ENCODE measurements around the gene TRIM17.

TRIM17 gene

DNA sequence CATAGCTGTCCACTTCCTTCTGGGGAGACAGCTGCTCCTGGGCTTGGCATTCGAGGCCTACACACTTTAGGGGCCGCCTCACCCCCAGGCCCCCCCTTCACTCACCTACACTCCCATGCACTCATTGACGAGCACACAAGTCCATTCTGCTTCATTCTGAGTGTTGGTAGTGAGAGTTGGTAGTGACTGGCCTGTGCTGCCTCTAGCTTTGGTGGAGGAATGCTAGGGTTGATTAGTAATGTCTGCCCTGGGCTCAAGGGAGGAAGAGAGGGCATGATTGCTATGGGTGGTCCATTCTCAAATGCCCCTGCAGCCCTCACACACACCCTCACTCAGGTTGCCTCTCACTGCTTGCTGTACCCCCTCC lies 40.4 kb downstream of the TRIM17 start:
- H3K4me3 ChIP-seq (ENCODE audit: low read depth, low read length, poor library complexity, severe bottlenecking), result no peak overlapping the region
- H3K9me2 ChIP-seq (ENCODE audit: low read depth, low read length), result no peaks in the 10 kb centered on the region
- H3K27me3 ChIP-seq (ENCODE audit: insufficient read depth, low read length), result no peaks in the 10 kb centered on the region
- H3K36me3 ChIP-seq (ENCODE audit: insufficient read depth, low read length), result no peaks in the 10 kb centered on the region
- H3K9me3 ChIP-seq (ENCODE audit: low read length), result no peaks in the 10 kb centered on the region
- no peaks in the 10 kb centered on the region for H3K4me1 ChIP-seq (ENCODE audit: insufficient read depth, low read length, severe bottlenecking)
- TF ChIP-seq, protein P1, sequence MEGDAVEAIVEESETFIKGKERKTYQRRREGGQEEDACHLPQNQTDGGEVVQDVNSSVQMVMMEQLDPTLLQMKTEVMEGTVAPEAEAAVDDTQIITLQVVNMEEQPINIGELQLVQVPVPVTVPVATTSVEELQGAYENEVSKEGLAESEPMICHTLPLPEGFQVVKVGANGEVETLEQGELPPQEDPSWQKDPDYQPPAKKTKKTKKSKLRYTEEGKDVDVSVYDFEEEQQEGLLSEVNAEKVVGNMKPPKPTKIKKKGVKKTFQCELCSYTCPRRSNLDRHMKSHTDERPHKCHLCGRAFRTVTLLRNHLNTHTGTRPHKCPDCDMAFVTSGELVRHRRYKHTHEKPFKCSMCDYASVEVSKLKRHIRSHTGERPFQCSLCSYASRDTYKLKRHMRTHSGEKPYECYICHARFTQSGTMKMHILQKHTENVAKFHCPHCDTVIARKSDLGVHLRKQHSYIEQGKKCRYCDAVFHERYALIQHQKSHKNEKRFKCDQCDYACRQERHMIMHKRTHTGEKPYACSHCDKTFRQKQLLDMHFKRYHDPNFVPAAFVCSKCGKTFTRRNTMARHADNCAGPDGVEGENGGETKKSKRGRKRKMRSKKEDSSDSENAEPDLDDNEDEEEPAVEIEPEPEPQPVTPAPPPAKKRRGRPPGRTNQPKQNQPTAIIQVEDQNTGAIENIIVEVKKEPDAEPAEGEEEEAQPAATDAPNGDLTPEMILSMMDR (IDR thresholded peaks at IDR 0.05; ENCODE audit: low read length), result no peak
- TF ChIP-seq EZH2 (IDR thresholded peaks at IDR 0.05; ENCODE audit: borderline replicate concordance, low read length), result no peak
- H4K20me1 ChIP-seq (ENCODE audit: insufficient read depth, low read length), result no peaks in the 10 kb centered on the region
- no peak overlapping the region for H3K9ac ChIP-seq (ENCODE audit: low read length)
- no peak overlapping the region for H3K4me2 ChIP-seq (ENCODE audit: low read length)
- no peak overlapping the region for H3K27ac ChIP-seq (ENCODE audit: low read depth, low read length, poor library complexity, severe bottlenecking)
- no peak overlapping the region for H2AFZ ChIP-seq (ENCODE audit: low read length)
- no peaks in the 10 kb centered on the region for H3K79me2 ChIP-seq (ENCODE audit: insufficient read depth, low read length)
- no peaks in the 10 kb centered on the region for H3F3A ChIP-seq (ENCODE audit: insufficient read depth, low read length)

DNA sequence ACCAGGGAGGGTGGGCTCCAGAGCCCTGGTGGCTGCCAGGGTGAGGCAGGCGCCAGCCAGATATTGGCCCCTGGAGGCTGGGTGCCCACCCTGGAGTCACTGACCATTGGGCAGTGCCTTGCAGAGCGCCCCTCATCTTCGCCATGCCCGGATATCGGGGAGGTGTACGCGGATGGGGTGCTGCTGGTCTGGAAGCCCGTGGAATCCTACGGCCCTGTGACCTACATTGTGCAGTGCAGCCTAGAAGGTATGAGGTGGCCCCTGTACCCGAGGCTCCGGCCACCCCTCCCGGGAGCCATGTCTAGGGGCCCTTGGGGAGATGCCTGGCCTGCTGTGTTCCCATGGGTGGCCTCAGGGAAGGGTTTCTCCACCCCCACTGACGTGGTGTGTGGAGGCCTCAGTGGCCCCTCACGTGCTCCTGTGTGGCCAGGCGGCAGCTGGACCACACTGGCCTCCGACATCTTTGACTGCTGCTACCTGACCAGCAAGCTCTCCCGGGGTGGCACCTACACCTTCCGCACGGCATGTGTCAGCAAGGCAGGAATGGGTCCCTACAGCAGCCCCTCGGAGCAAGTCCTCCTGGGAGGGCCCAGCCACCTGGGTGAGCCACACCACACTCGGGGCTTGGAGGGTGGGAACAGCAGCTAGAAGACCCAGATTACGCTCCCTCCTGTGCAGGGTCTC lies 40.9 kb downstream of the TRIM17 start:
- TF ChIP-seq, protein P1 (IDR thresholded peaks at IDR 0.05; ENCODE audit: low read length), result no peak
- TF ChIP-seq EZH2 (IDR thresholded peaks at IDR 0.05; ENCODE audit: borderline replicate concordance, low read length), result no peak
- Histone ChIP-seq H3K9me3 (ENCODE audit: low read length) (no peaks in the 10 kb centered on the region), H3K9me2 (ENCODE audit: low read depth, low read length) (no peaks in the 10 kb centered on the region), H3K79me2 (ENCODE audit: insufficient read depth, low read length) (no peaks in the 10 kb centered on the region), H3F3A (ENCODE audit: insufficient read depth, low read length) (no peaks in the 10 kb centered on the region), H3K4me1 (ENCODE audit: insufficient read depth, low read length, severe bottlenecking) (no peaks in the 10 kb centered on the region), H3K36me3 (ENCODE audit: insufficient read depth, low read length) (no peaks in the 10 kb centered on the region), H3K27ac (ENCODE audit: low read depth, low read length, poor library complexity, severe bottlenecking) (no peak overlapping the region), H2AFZ (ENCODE audit: low read length) (no peak overlapping the region), H3K4me3 (ENCODE audit: low read depth, low read length, poor library complexity, severe bottlenecking) (no peak overlapping the region), H4K20me1 (ENCODE audit: insufficient read depth, low read length) (no peaks in the 10 kb centered on the region), H3K9ac (ENCODE audit: low read length) (no peak overlapping the region), H3K27me3 (ENCODE audit: insufficient read depth, low read length) (no peaks in the 10 kb centered on the region), H3K4me2 (ENCODE audit: low read length) (no peak overlapping the region)

DNA sequence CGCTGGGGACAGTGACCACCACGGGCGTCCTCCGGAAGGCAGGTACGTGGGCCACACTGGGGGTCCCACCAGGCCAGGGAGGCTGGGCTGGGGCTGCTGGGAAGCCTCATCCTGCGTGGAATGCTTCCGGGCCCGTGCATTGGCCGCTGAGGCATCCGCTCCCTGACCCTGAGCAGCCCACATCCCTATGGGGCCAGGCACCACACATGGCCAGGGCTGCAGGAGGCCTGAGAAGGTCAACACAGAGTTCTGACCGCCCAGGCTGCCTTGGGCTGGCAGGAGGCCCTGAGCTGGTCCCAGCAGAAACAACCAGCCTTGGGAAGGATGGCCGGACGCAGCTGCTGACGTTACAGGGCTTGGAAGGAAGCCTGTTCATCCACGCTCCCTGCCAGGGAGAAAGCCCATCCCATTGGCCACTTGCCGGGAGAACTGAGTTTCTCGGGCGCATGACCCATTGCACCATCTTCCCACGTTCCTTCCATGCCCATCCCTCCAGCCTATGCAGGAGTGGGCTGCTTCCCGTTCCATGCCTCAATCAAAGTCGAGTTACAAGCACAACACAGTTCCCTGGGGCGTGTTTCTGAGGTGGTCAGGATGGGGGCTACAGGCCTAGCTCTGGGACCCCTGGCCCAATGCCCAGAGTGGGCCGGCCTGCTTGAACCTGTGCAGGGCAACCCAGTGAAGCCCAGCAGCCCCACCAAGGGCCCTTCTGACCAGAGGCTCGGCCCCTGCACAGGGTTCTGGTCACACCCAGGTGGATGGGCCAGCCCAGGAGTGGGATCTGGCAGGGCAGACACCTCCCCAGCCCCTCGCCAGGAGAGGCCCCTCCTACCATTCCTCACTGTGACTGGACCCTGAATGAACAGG lies 41.7 kb downstream of the TRIM17 start:
- Histone ChIP-seq H3K9ac (ENCODE audit: low read length) (no peak overlapping the region), H3K9me2 (ENCODE audit: low read depth, low read length) (no peaks in the 10 kb centered on the region), H3K36me3 (ENCODE audit: insufficient read depth, low read length) (no peaks in the 10 kb centered on the region), H3K4me2 (ENCODE audit: low read length) (no peak overlapping the region), H3K27me3 (ENCODE audit: insufficient read depth, low read length) (no peaks in the 10 kb centered on the region), H3K9me3 (ENCODE audit: low read length) (no peaks in the 10 kb centered on the region), H3K4me1 (ENCODE audit: insufficient read depth, low read length, severe bottlenecking) (no peaks in the 10 kb centered on the region), H3K79me2 (ENCODE audit: insufficient read depth, low read length) (no peaks in the 10 kb centered on the region), H3K4me3 (ENCODE audit: low read depth, low read length, poor library complexity, severe bottlenecking) (no peak overlapping the region), H3K27ac (ENCODE audit: low read depth, low read length, poor library complexity, severe bottlenecking) (no peak overlapping the region), H2AFZ (ENCODE audit: low read length) (no peak overlapping the region), H4K20me1 (ENCODE audit: insufficient read depth, low read length) (no peaks in the 10 kb centered on the region), H3F3A (ENCODE audit: insufficient read depth, low read length) (no peaks in the 10 kb centered on the region)
- TF ChIP-seq EZH2 (IDR thresholded peaks at IDR 0.05; ENCODE audit: borderline replicate concordance, low read length), result no peak
- TF ChIP-seq, protein P1 (IDR thresholded peaks at IDR 0.05; ENCODE audit: low read length), result no peak
